Transverse colon (tissue), 4 donors: ENCODE data around the gene DMAC2. TPM values are rescaled to one million over a fixed set of nuclear protein-coding genes. Genes with fewer than 3 reads are reported as not detected.

Source experiments
- DNase-seq: peaks from one replicate; pipeline ENCODE4 v3.0.0-alpha.2; 2019
- H3K27ac ChIP-seq, 4 donors: fragments of 200-600 bp; sonication (generic); 2 replicates each; pipeline ENCODE4 v1.5.1; 2016 to 2018; ENCODE audit warnings: inconsistent platforms in 4 of 4
- H3K27me3 ChIP-seq: fragments of 200-600 bp; sonication (generic); 2 replicates; pipeline ENCODE4 v1.5.1; 2017; ENCODE audit warnings: inconsistent platforms
- H3K36me3 ChIP-seq, 4 donors: fragments of 200-600 bp; sonication (generic); 2 replicates each; pipeline ENCODE4 v1.5.1; 2017 to 2019; ENCODE audit warnings: inconsistent platforms in 4 of 4
- H3K4me1 ChIP-seq, 4 donors: fragments of 200-600 bp; sonication (generic); 2 replicates each; pipeline ENCODE4 v1.5.1; 2017 to 2020; ENCODE audit warnings: inconsistent platforms in 4 of 4
- H3K4me3 ChIP-seq, 4 donors: fragments of 200-600 bp; sonication (generic); 1 replicate in 1 of 4; 2 replicates in 3 of 4; pipeline versions ENCODE4 v1.5.1 to v1.6.1; 2017 to 2019; ENCODE audit warnings: inconsistent platforms in 4 of 4
- H3K9me3 ChIP-seq, 2 donors: fragments of 200-600 bp; sonication (generic); 2 replicates each; pipeline ENCODE4 v1.5.1; 2017 to 2019; ENCODE audit warnings: inconsistent platforms in 2 of 2
- EP300 ChIP-seq: sonication (generic); formaldehyde crosslinking; IDR thresholded peaks from one replicate; pipeline ENCODE4 v1.6.1; 2017; ENCODE audit warnings: antibody characterized with exemption, low read depth
- POLR2A ChIP-seq: fragments of 450-650 bp; IDR thresholded peaks from one replicate; pipeline ENCODE4 v1.6.1; 2016; ENCODE audit warnings: antibody characterized with exemption, mild to moderate bottlenecking, moderate library complexity
- POLR2AphosphoS5 ChIP-seq, 3 donors: sonication (generic); formaldehyde crosslinking; IDR thresholded peaks; one replicate each; pipeline ENCODE4 v1.6.1; 2016; ENCODE audit warnings: antibody characterized with exemption in 3 of 3
- WGBS, 2 donors: methylation state at CpG; one replicate each; pipeline ENCODE4 v1.1.5; 2018; ENCODE audit warnings: low coverage in 1 of 2; 5-methylcytosine and 5-hydroxymethylcytosine counted together
- in situ Hi-C, 4 donors: fragments of 200-750 bp; cut with MboI; loops; one replicate each; pipeline versions ENCODE4 v1.15.0 to v1.15.1; 2017; ENCODE audit warnings: low sequenced_read_pairs in 3 of 4, low pct_ligation_motif_present in 1 of 4, low pct_unique_long_range_greater_than_20kb in 1 of 4
- intact Hi-C: fragments of 100-400 bp; cut with DNase I; formaldehyde crosslinking; loops from one replicate; pipeline ENCODE4 v1.15.1; 2023; ENCODE audit warnings: low total_unique reads
- total RNA-seq, 4 donors: library from RNA; depleted of rRNA; stranded (reverse); fragments of >200 nt; gene quantifications; one replicate each; pipeline ENCODE4 v1.1.0, GENCODE V29; 2016
- TF ChIP-seq, protein P1 (sequence below), 5 experiments: fragments of 200-600 bp in 3 of 5; fragments of 450-650 bp in 2 of 5; sonication (generic) in 3 of 5; IDR thresholded peaks; 1 replicate in 2 of 5; 2 replicates in 3 of 5; pipeline ENCODE4 v1.5.1; 2016 to 2017; ENCODE audit warnings: antibody characterized with exemption in 5 of 5, inconsistent platforms in 3 of 5, mild to moderate bottlenecking in 2 of 5, moderate library complexity in 1 of 5

The DMAC2 gene
- total RNA-seq, 4 donors from 2014 or later: 15.9 to 65.8 (median 50.1) TPM

DNA sequence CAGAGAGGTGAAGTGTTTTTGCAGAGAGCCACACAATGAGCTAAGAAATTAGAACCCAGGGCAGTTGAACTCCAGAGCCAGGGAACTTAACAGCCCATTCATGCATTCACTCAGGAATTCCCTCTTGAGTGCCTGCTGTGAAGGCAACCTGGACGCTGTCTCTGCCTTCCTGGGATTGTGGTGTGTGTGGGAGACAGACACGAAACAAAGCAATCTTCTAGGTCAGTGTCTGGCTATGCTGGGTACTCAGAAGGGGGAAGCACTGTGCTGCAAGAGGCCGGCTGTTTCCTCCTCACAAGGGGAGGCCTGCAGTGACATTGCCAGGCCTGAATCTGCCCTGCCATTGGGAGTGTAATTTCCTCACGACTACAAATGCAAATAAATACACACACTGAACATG is 32.4 kb downstream of the DMAC2 start:
- no peaks in the 10 kb centered on the region for H3K36me3 ChIP-seq
- DNase-seq: no peak
- 66% methylated on average over 4 of the region's 4 CpGs; no CpG with 5 or more reads in 1 of the 2 donors for WGBS, 2 donors
- peaks cover 0 to 20% (median 10%) of the 10 kb centered on the region in 4 donors for H3K4me1 ChIP-seq
- intact Hi-C loops: no loop called here
- H3K9me3 ChIP-seq: no peaks in the 10 kb centered on the region
- no peak overlapping the region for H3K4me3 ChIP-seq
- in situ Hi-C loops: no loop called here
- no peak for TF ChIP-seq POLR2AphosphoS5 (IDR thresholded peaks at IDR 0.05)
- no peak for TF ChIP-seq POLR2A
- TF ChIP-seq, protein P1, sequence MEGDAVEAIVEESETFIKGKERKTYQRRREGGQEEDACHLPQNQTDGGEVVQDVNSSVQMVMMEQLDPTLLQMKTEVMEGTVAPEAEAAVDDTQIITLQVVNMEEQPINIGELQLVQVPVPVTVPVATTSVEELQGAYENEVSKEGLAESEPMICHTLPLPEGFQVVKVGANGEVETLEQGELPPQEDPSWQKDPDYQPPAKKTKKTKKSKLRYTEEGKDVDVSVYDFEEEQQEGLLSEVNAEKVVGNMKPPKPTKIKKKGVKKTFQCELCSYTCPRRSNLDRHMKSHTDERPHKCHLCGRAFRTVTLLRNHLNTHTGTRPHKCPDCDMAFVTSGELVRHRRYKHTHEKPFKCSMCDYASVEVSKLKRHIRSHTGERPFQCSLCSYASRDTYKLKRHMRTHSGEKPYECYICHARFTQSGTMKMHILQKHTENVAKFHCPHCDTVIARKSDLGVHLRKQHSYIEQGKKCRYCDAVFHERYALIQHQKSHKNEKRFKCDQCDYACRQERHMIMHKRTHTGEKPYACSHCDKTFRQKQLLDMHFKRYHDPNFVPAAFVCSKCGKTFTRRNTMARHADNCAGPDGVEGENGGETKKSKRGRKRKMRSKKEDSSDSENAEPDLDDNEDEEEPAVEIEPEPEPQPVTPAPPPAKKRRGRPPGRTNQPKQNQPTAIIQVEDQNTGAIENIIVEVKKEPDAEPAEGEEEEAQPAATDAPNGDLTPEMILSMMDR (IDR thresholded peaks at IDR 0.05): no peak
- no peak for TF ChIP-seq EP300
- no peaks in the 10 kb centered on the region for H3K27me3 ChIP-seq
- peak overlapping the region in 1 of 4 donors; percentile 3 for H3K27ac ChIP-seq

DNA sequence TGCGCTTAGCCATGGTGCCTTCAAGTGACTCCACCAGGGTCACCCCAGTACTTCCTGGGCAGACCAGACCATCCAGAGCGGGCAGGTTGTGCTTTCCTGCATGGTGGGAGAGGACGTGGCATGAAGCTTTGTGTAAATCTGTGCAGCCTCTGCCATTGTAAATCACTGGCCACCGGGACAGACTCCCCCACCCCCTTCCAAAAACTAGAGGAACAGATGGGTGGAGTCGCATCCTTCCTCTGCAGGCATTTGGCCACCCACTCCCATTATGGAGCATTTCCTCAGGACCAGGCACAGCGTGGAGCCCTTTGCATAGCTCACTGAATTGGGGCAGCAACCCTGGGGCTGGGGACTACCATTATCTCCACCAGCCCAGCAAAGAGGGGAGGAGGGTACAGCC is 33.9 kb downstream of the DMAC2 start:
- Histone ChIP-seq H3K9me3 (no peaks in the 10 kb centered on the region), H3K4me3 (no peak overlapping the region), H3K27me3 (no peaks in the 10 kb centered on the region), H3K4me1 (peaks cover 0 to 20% (median 10%) of the 10 kb centered on the region in 4 donors), H3K36me3 (no peaks in the 10 kb centered on the region), H3K27ac (no peak overlapping the region)
- no peak for DNase-seq
- in situ Hi-C loops (no loop called here), intact Hi-C loops (no loop called here)
- 80% methylated on average over 1 to 6 of the region's 6 CpGs for WGBS, 2 donors
- TF ChIP-seq, protein P1 (IDR thresholded peaks at IDR 0.05): no peak
- TF ChIP-seq EP300: no peak

DNA sequence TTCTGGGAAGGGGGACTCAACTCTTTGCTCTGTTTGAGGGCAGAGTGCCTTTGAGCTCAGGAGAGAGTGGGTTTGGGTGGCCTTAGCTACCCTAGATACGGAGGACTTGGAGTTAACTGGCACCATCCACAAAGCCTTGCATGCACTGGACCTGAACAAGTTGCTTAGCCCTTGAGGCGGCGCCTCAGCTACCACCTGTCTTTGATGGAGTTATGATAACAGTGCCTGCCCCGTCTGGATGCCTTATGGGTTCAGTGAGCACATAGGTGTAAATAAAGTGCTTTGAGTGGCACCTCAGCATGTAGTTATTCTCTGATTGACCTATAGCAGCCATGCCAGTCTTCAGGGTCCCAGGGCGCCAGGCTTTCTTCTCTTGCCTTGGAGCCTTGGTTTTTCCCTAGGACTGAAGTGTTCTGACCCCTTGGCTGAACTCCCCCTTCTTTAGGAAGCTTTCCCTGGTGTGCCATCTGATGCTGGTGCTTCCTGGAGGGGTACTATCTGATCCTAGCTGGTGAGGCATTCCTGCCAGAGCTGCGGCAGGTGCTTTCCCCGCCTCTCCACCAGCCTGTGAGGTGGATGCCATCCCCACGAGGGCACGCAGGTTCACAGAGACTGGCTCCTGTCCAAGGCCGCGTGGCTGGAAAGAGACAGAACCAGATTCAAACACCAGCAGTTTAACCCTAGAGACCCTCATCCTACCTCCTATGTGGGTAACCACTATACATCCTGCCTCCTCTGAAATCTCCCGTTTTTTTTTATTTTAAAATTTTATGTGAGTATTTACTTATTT is 36.3 kb downstream of the DMAC2 start:
- 65% methylated on average over 12 of the region's 12 CpGs; no CpG with 5 or more reads in 1 of the 2 donors for WGBS, 2 donors
- in situ Hi-C loops: no loop called here
- TF ChIP-seq POLR2AphosphoS5 (IDR thresholded peaks at IDR 0.05) (no peak), EP300 (no peak), POLR2A (no peak)
- TF ChIP-seq, protein P1 (IDR thresholded peaks at IDR 0.05): no peak
- H3K27me3 ChIP-seq: no peaks in the 10 kb centered on the region
- H3K4me1 ChIP-seq: peaks cover 4 to 15% (median 9%) of the 10 kb centered on the region in 4 donors
- no peak overlapping the region for H3K4me3 ChIP-seq
- no peaks in the 10 kb centered on the region for H3K9me3 ChIP-seq
- H3K36me3 ChIP-seq: no peaks in the 10 kb centered on the region
- intact Hi-C loops: no loop called here
- DNase-seq: no peak
- no peak overlapping the region for H3K27ac ChIP-seq

DNA sequence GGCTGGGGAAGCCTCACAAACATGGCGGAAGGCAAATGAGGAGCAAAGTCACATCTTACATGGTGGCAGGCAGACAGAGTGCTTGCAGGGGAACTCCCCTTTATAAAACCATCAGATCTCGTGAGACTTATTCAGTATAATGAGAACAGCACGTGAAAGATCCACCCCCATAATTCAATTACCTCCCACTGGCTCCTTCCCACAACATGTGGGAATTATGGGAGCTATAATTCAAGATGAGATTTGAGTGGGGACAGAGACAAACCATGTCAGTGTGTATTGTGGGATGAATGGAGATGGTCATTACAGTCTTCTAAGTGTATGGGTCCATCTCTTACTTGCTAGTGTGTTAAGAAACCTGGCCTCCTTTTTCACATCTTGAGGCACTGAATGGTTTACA is 37.7 kb downstream of the DMAC2 start:
- in situ Hi-C loops: no loop called here
- Histone ChIP-seq H3K4me3 (no peak overlapping the region), H3K36me3 (no peaks in the 10 kb centered on the region), H3K27ac (no peak overlapping the region), H3K27me3 (no peaks in the 10 kb centered on the region), H3K9me3 (no peaks in the 10 kb centered on the region), H3K4me1 (peaks cover 5 to 19% (median 12%) of the 10 kb centered on the region in 4 donors)
- intact Hi-C loops: no loop called here
- TF ChIP-seq EP300 (no peak), POLR2A (no peak)
- TF ChIP-seq, protein P1 (IDR thresholded peaks at IDR 0.05): no peak
- WGBS, 2 donors: 61 to 73% methylated on average over 2 to 3 of the region's 3 CpGs
- no peak for DNase-seq
